ENCODE data around the gene FILIP1.

GRCh38 chr6:75532521-75532920 lies 38.9 kb upstream of the FILIP1 start:
- TF ChIP-seq CTCF (IDR thresholded peaks at IDR 0.05; ENCODE audit: low read depth, low read length): no peak
- TF ChIP-seq EZH2phosphoT487 (IDR thresholded peaks at IDR 0.05; ENCODE audit: low read depth): no peak

Measured in OCI-LY3 (cell line).